Breast epithelium (tissue), 3 donors: ENCODE data around the gene CAMK1G.

ENCODE experiments used
- POLR2A ChIP-seq: fragments of 450-650 bp; IDR thresholded peaks from one replicate; pipeline ENCODE4 v1.6.1; 2016; ENCODE audit warnings: antibody characterized with exemption, mild to moderate bottlenecking, moderate library complexity
- TF ChIP-seq, protein P1 (sequence below), 3 donors: fragments of 450-650 bp; IDR thresholded peaks; one replicate each; pipeline ENCODE4 v1.5.1; 2016 to 2017; ENCODE audit warnings: antibody characterized with exemption in 3 of 3, mild to moderate bottlenecking in 3 of 3, moderate library complexity in 3 of 3

DNA sequence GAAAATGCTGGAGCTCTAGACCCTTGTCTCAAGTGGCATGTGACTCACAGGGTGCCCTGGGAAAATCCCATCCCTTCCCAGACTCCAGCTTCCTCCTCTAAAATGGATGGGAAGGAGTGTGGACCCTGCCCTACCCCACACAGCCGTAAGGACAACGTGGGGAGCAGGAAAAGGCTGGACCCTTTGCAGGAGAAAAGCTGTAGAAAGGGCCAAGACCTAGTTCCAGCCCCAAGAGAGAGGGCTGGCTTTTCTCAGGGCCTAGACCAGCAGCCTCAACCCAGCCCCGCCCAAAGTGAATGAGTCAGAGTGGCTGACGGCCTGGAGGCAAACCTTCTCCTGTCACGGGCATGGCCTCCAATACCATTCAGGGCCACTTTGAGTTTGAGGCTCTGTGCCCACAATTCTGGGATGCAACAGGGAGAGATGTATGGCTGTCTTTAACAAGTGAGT, 67.6 kb downstream of the CAMK1G start:
- TF ChIP-seq, protein P1, sequence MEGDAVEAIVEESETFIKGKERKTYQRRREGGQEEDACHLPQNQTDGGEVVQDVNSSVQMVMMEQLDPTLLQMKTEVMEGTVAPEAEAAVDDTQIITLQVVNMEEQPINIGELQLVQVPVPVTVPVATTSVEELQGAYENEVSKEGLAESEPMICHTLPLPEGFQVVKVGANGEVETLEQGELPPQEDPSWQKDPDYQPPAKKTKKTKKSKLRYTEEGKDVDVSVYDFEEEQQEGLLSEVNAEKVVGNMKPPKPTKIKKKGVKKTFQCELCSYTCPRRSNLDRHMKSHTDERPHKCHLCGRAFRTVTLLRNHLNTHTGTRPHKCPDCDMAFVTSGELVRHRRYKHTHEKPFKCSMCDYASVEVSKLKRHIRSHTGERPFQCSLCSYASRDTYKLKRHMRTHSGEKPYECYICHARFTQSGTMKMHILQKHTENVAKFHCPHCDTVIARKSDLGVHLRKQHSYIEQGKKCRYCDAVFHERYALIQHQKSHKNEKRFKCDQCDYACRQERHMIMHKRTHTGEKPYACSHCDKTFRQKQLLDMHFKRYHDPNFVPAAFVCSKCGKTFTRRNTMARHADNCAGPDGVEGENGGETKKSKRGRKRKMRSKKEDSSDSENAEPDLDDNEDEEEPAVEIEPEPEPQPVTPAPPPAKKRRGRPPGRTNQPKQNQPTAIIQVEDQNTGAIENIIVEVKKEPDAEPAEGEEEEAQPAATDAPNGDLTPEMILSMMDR (IDR thresholded peaks at IDR 0.05), result no peak
- TF ChIP-seq POLR2A, result no peak
